Measurements from ENCODE around the gene MAMDC2. TPM values are rescaled to one million over a fixed set of nuclear protein-coding genes. Genes with fewer than 3 reads are reported as not detected.

The MAMDC2 gene
- total RNA-seq, 2 experiments from 2014 or later = not detected

- Mint-ChIP-seq H3K4me1 (ENCODE audit: low read depth) (peaks cover 59% of the 10 kb centered on the region), H3K4me3 (peak overlapping the region; percentile 93), H3K27ac (peak overlapping the region; percentile 78), H3K36me3 (ENCODE audit: low read depth) (peaks cover 56% of the 10 kb centered on the region), H3K27me3 (no peaks in the 10 kb centered on the region), H3K9me3 (no peaks in the 10 kb centered on the region)
- ChIA-PET CTCF (interaction anchor here (0.5 kb wide), 1 partner anchor 134 kb away, joined by 3 read pairs; no protein-coding TSS in a partner anchor), POLR2A (no interaction called here)
- intact Hi-C loops (cut with micrococcal nuclease) = no loop called here
- no peak for ATAC-seq
- TF ChIP-seq CTCF (IDR thresholded peaks at IDR 0.05) = no peak
- DNase-seq = no peak
These were observed 219.3 kb downstream of the MAMDC2 start for GRCh38 chr9:70262948-70263347.

- POLR2A ChIA-PET = no interaction called here
- H3K27ac Mint-ChIP-seq = no peak overlapping the region
- no peaks in the 10 kb centered on the region for H3K27me3 Mint-ChIP-seq
- no peak for TF ChIP-seq CTCF (IDR thresholded peaks at IDR 0.05)
- peaks cover 57% of the 10 kb centered on the region for H3K36me3 Mint-ChIP-seq (ENCODE audit: low read depth)
- ATAC-seq (no peak), DNase-seq (no peak)
- intact Hi-C loops (cut with micrococcal nuclease) = no loop called here
- peaks cover 58% of the 10 kb centered on the region for H3K4me1 Mint-ChIP-seq (ENCODE audit: low read depth)
- CTCF ChIA-PET = no interaction called here
- no peak overlapping the region for H3K4me3 Mint-ChIP-seq
- no peaks in the 10 kb centered on the region for H3K9me3 Mint-ChIP-seq
These were observed 219.8 kb downstream of the MAMDC2 start for GRCh38 chr9:70263421-70263820.

Other genes with a start within 250 kb of the MAMDC2 start
- not detected for gene CFAP95, start 223.0 kb upstream of the MAMDC2 start, total RNA-seq
- gene SMC5, start 215.1 kb downstream of the MAMDC2 start, total RNA-seq = 10 to 100 TPM; 30.9 to 32.0 TPM

Measured in activated CD8-positive, alpha-beta T cell treated with anti-CD3 and anti-CD28 coated beads for 36 hours (primary cell).